HepG2 (cell line): ENCODE data around the gene SALL4. TPM values are rescaled to one million over a fixed set of nuclear protein-coding genes. Genes with fewer than 3 reads are reported as not detected.

ENCODE experiments used
- ATAC-seq: fragments of 200-7000 bp; cut with Tn5 transposase; 3 replicates; pipeline ENCODE4 v1.9.1; 2020; ENCODE audit warnings: mild to moderate bottlenecking, moderate library complexity
- BruUV-seq: library from RNA; stranded (reverse); fragments of 400-500 nt; replicated peaks from 2 replicates; lab custom pipeline; 2021; lab: Mats Ljungman, UMichigan
- CTCF ChIA-PET: fragments of 300-600 bp; formaldehyde crosslinking; extraction: SDS; loops from one replicate; lab custom pipeline; 2021; ENCODE audit warnings: low total read pairs, inconsistent platforms, low intra/inter-chr PET ratio; lab: Yijun Ruan, JAX
- POLR2A ChIA-PET: fragments of 350-600 bp; sonication (Branson Sonifier 250); formaldehyde crosslinking; loops from one replicate; lab custom pipeline; 2020; ENCODE audit warnings: antibody characterized with exemption, inconsistent platforms; lab: Yijun Ruan, JAX
- DNase-seq: peaks from one replicate; pipeline ENCODE4 v3.0.0-alpha.2; 2015; ENCODE audit warnings: low spot score
- FAIRE-seq: peaks from 3 replicates; lab custom pipeline; 2011; peaks lifted over from hg19 to GRCh38; lab: Jason Lieb, UNC
- H2AFZ ChIP-seq: one replicate; pipeline ENCODE4 v1.6.1; 2011; ENCODE audit warnings: low read length, inconsistent platforms
- H3K27ac ChIP-seq: fragments of 300-600 bp; 3 replicates; pipeline ENCODE4 v1.8.0; 2011; ENCODE audit warnings: mixed run types, mild to moderate bottlenecking, mixed read lengths, low read length, inconsistent platforms; ENCODE audit not compliant: insufficient read depth; ENCODE audit errors: extremely low read length
- H3K27me3 ChIP-seq, 2 experiments: fragments of 200-600 bp in 1 of 2; 2 replicates in 1 of 2; 3 replicates in 1 of 2; pipeline versions ENCODE4 v1.6.0 to v1.8.0; 2011; ENCODE audit warnings: low read length in 2 of 2, mild to moderate bottlenecking in 2 of 2, moderate library complexity in 2 of 2, inconsistent platforms in 1 of 2; ENCODE audit not compliant: insufficient read depth in 2 of 2, control insufficient read depth in 1 of 2
- H3K36me3 ChIP-seq, 2 experiments: fragments of 200-600 bp in 1 of 2; replicated peaks in 1 of 2; 2 replicates in 1 of 2; 3 replicates in 1 of 2; pipeline versions ENCODE4 v1.5.1 to v1.8.0; 2011; ENCODE audit warnings: low read length in 2 of 2, inconsistent platforms in 1 of 2; ENCODE audit not compliant: insufficient read depth in 2 of 2, control insufficient read depth in 1 of 2
- H3K4me1 ChIP-seq: 2 replicates; pipeline ENCODE4 v1.5.1; 2012; ENCODE audit warnings: low read length, inconsistent platforms; ENCODE audit not compliant: insufficient read depth
- H3K4me2 ChIP-seq: 2 replicates; pipeline ENCODE4 v1.6.0; 2011; ENCODE audit warnings: low read depth, low read length, inconsistent platforms
- H3K4me3 ChIP-seq, 3 experiments: fragments of 200-600 bp in 1 of 3; sonication (generic), shearing (Covaris generic) in 1 of 3; replicated peaks in 1 of 3; 2 replicates each; pipeline ENCODE4 v1.5.1; 2011 to 2016; ENCODE audit warnings: low read length in 3 of 3, inconsistent platforms in 2 of 3, low read depth in 2 of 3, mild to moderate bottlenecking in 2 of 3, control low read depth in 1 of 3, mixed read lengths in 1 of 3; ENCODE audit not compliant: insufficient read depth in 1 of 3
- H3K79me2 ChIP-seq: one replicate; pipeline ENCODE4 v1.6.1; 2011; ENCODE audit warnings: low read length, inconsistent platforms; ENCODE audit not compliant: insufficient read depth
- H3K9ac ChIP-seq: 2 replicates; pipeline ENCODE4 v1.6.0; 2011; ENCODE audit warnings: mild to moderate bottlenecking, low read depth, low read length, inconsistent platforms; ENCODE audit not compliant: insufficient read depth
- H3K9me3 ChIP-seq: 2 replicates; pipeline ENCODE4 v1.5.1; 2012; ENCODE audit warnings: mild to moderate bottlenecking, low read length
- H4K20me1 ChIP-seq: 2 replicates; pipeline ENCODE4 v1.6.0; 2011; ENCODE audit warnings: inconsistent platforms, mild to moderate bottlenecking, low read length, moderate library complexity; ENCODE audit not compliant: insufficient read depth
- BCL3 ChIP-seq: sonication (generic); formaldehyde crosslinking; IDR thresholded peaks from 2 replicates; pipeline ENCODE4 v1.5.1; 2020; ENCODE audit warnings: mild to moderate bottlenecking, missing genetic modification reagents, moderate library complexity
- CERS6 ChIP-seq: sonication (generic); formaldehyde crosslinking; IDR thresholded peaks from 2 replicates; pipeline ENCODE4 v1.5.0; 2020; ENCODE audit warnings: missing genetic modification reagents
- MLX ChIP-seq: IDR thresholded peaks from 2 replicates; pipeline ENCODE4 v1.6.1; 2016
- MTA3 ChIP-seq: sonication (generic); formaldehyde crosslinking; IDR thresholded peaks from 2 replicates; pipeline ENCODE4 v1.4.0; 2020; ENCODE audit warnings: missing genetic modification reagents
- NFRKB ChIP-seq: fragments of 450-650 bp; IDR thresholded peaks from 2 replicates; pipeline ENCODE4 v1.6.1; 2017
- SMYD3 ChIP-seq: sonication (generic); formaldehyde crosslinking; IDR thresholded peaks from 2 replicates; pipeline ENCODE4 v1.8.1; 2023; ENCODE audit warnings: mild to moderate bottlenecking, missing genetic modification reagents
- SP140L ChIP-seq: sonication (generic); formaldehyde crosslinking; IDR thresholded peaks from 2 replicates; pipeline ENCODE4 v1.4.0; 2020; ENCODE audit warnings: missing genetic modification reagents, borderline replicate concordance
- SUZ12 ChIP-seq: fragments of 150-350 bp; IDR thresholded peaks from 2 replicates; pipeline ENCODE4 v1.6.1; 2014; ENCODE audit warnings: low read depth, low read length
- ZBTB40 ChIP-seq, 2 experiments: fragments of 450-650 bp in 1 of 2; sonication (generic) in 1 of 2; formaldehyde crosslinking in 1 of 2; IDR thresholded peaks; 2 replicates each; pipeline versions ENCODE4 v1.6.1 to v1.8.0; 2016 to 2022; ENCODE audit warnings: antibody characterized with exemption in 1 of 2, mild to moderate bottlenecking in 1 of 2, missing genetic modification reagents in 1 of 2
- ZFAT ChIP-seq: sonication (generic); formaldehyde crosslinking; conservative IDR thresholded peaks from 2 replicates; pipeline ENCODE4 v1.8.1; 2023; ENCODE audit warnings: missing genetic modification reagents, inconsistent platforms
- ZNF709 ChIP-seq: sonication (generic); formaldehyde crosslinking; IDR thresholded peaks from 2 replicates; pipeline ENCODE4 v1.5.0; 2020; ENCODE audit warnings: mild to moderate bottlenecking, missing genetic modification reagents
- WGBS: methylation state at CpG from one replicate; pipeline ENCODE4 v1.1.6; 2017; ENCODE audit warnings: low lambda C conversion rate; 5-methylcytosine and 5-hydroxymethylcytosine counted together
- in situ Hi-C: cut with HindIII; loops from 2 replicates; pipeline ENCODE4 v1.10.0; 2017; ENCODE audit warnings: low pct_unique_long_range_greater_than_20kb; ENCODE audit not compliant: extremely low pct_ligation_motif_present
- intact Hi-C: fragments of 100-400 bp; cut with micrococcal nuclease; formaldehyde crosslinking; loops from one replicate; pipeline ENCODE4 v1.10.0; 2022; ENCODE audit not compliant: unreplicated experiment
- polyA plus RNA-seq, 8 experiments: library from polyadenylated mRNA; depleted of rRNA in 3 of 8; stranded (reverse) in 7 of 8; unstranded in 1 of 8; fragments of >200 nt; fragmentation: Illumina TruSeq in 4 of 8; extraction: Trizol in 4 of 8; gene quantifications; 2 replicates each; pipeline versions ENCODE4 v1.2.1 to v1.2.3, GENCODE V29; 2011 to 2016; ENCODE audit warnings: low read depth in 4 of 8, missing spikeins in 1 of 8, mixed read lengths in 1 of 8; ENCODE audit not compliant: insufficient read depth in 1 of 8
- total RNA-seq, 5 experiments: library from RNA; depleted of rRNA; stranded (reverse); fragments of >200 nt; fragmentation: Illumina TruSeq; extraction: Trizol; gene quantifications; 2 replicates each; pipeline ENCODE4 v1.2.3, GENCODE V29; 2016; ENCODE audit warnings: low read depth in 1 of 5

SALL4 gene
- total and polyA plus RNA-seq, 2 of the 13 experiments (the other 11 are each of a cell fraction or from before 2014, with no cell fraction given) = 0.33 to 1.8 TPM

- Histone ChIP-seq H2AFZ (no peak overlapping the region), H3K27ac (peak overlapping the region; percentile 57), H4K20me1 (no peaks in the 10 kb centered on the region), H3K36me3 (0 out of 5 replicates have a peak, but pooled peaks cover 0 to 2% of the 10 kb centered on the region in 2 experiments), H3K4me1 (peaks cover 57% of the 10 kb centered on the region), H3K9me3 (no peaks in the 10 kb centered on the region), H3K9ac (peak overlapping the region; percentile 45), H3K4me2 (peak overlapping the region; percentile 40; the same call in 1 of the 2 replicates), H3K27me3 (no peaks in the 10 kb centered on the region), H3K79me2 (peaks cover 22% of the 10 kb centered on the region), H3K4me3 (no peak overlapping the region; a peak in 1 of 6 replicates)
- ChIA-PET POLR2A (interaction anchor here (0.6 to 1.5 kb wide), 4 partner anchors 10 to 1985 kb away, joined by 3 to 8 read pairs (median 4); no protein-coding TSS in a partner anchor), CTCF (no interaction called here)
- in situ Hi-C loops = no loop called here
- FAIRE-seq (peak; percentile 58), DNase-seq (peak; percentile 100), ATAC-seq (peak; percentile 65)
- no TSS peak for BruUV-seq
- intact Hi-C loops = loop anchor here (1.0 kb wide), 1 partner anchor 60 kb away; no protein-coding TSS in a partner anchor
- 65% methylated on average over 14 of the region's 14 CpGs for WGBS
- TF ChIP-seq NFRKB (no peak), BCL3 (CRISPR knock-in tag) (0 out of 2 replicates have a peak, but pooled peaks have one; percentile 21), SMYD3 (CRISPR knock-in tag) (no peak), ZNF709 (no peak), ZFAT (CRISPR knock-in tag) (no peak), SUZ12 (no peak), CERS6 (CRISPR knock-in tag) (no peak), MTA3 (CRISPR knock-in tag) (0 out of 2 replicates have a peak, but pooled peaks have one; percentile 26), MLX (peak; percentile 86), ZBTB40 (IDR thresholded peaks at IDR 0.05) (no peak), ZBTB40 (CRISPR knock-in tag; IDR thresholded peaks at IDR 0.05) (no peak), SP140L (CRISPR knock-in tag) (no peak)
Observed at GRCh38 chr20:51760905-51761546, 41.3 kb downstream of the SALL4 start.
